ENCODE results near the gene KAZN. TPM values are rescaled to one million over a fixed set of nuclear protein-coding genes. Genes with fewer than 3 reads are reported as not detected.

The KAZN gene
- total RNA-seq, 2 experiments from 2014 or later, result 0.22 to 0.55 TPM

DNA sequence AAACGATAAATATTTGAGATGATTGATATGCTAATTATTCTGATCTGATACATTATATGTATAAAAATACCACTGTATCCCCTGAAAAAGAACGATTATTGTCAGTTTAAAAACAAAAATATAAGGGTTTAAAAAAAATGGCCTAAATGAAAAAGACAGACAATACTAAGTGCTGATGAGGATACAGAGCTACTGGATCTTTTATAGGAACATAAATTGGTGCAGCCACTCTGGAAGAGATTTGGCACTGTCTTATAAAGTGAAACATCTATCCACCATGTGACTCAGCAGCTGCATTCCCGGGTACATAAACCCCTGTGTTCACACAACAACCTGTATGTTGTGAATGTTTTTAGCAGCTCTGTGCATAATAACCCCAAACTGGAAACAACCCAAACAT is 44.2 kb downstream of the KAZN start:
- H3K4me3 Mint-ChIP-seq, result no peak overlapping the region
- no peaks in the 10 kb centered on the region for H3K36me3 Mint-ChIP-seq (ENCODE audit: low read depth)
- intact Hi-C loops (cut with DNase I, micrococcal nuclease), result no loop called here
- TF ChIP-seq, protein P1, sequence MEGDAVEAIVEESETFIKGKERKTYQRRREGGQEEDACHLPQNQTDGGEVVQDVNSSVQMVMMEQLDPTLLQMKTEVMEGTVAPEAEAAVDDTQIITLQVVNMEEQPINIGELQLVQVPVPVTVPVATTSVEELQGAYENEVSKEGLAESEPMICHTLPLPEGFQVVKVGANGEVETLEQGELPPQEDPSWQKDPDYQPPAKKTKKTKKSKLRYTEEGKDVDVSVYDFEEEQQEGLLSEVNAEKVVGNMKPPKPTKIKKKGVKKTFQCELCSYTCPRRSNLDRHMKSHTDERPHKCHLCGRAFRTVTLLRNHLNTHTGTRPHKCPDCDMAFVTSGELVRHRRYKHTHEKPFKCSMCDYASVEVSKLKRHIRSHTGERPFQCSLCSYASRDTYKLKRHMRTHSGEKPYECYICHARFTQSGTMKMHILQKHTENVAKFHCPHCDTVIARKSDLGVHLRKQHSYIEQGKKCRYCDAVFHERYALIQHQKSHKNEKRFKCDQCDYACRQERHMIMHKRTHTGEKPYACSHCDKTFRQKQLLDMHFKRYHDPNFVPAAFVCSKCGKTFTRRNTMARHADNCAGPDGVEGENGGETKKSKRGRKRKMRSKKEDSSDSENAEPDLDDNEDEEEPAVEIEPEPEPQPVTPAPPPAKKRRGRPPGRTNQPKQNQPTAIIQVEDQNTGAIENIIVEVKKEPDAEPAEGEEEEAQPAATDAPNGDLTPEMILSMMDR (IDR thresholded peaks at IDR 0.05), result no peak
- Histone ChIP-seq H3K9me3 (ENCODE audit: control insufficient read depth in 1 of 2, insufficient read depth in 1 of 2, low read length in 2 of 2) (peaks cover 8% of the 10 kb centered on the region in 2 experiments), H3K4me3 (ENCODE audit: low read length) (no peak overlapping the region), H3K4me1 (ENCODE audit: insufficient read depth, low read length) (no peaks in the 10 kb centered on the region), H3K27me3 (ENCODE audit: control insufficient read depth in 1 of 2, insufficient read depth in 2 of 2, low read length in 2 of 2) (no peaks in the 10 kb centered on the region), H3K36me3 (ENCODE audit: insufficient read depth, low read length) (no peaks in the 10 kb centered on the region), H3K27ac (ENCODE audit: low read depth in 1 of 2, low read length in 2 of 2) (no peak overlapping the region)
- ChIA-PET POLR2A (no interaction called here), CTCF (no interaction called here)
- no peak overlapping the region for H3K27ac Mint-ChIP-seq
- no peak for ATAC-seq (ENCODE audit: poor library complexity)
- DNase-seq, result no peak
- peaks cover 5% of the 10 kb centered on the region for H3K27me3 Mint-ChIP-seq
- peaks cover 16% of the 10 kb centered on the region for H3K9me3 Mint-ChIP-seq
- H3K4me1 Mint-ChIP-seq (ENCODE audit: low read depth), result no peaks in the 10 kb centered on the region

DNA sequence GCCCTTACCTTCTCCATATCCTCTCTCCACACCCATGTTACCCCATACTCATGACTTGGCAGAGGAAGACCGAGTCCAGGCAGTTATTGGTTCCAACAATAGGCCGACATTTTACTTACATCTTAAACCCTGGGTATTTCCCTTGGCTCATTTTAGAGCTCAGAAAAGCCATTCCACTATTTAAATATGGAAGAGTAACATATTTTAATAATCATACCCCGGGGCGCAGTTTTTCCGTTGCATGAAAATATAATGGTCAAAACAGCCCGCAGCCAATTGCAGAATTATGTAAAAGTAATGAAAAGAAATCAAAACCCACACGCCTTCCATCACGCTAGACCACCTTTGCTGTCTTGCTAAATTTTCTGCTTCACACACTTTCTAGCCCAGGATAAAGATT is 48.5 kb downstream of the KAZN start:
- H3K27me3 Mint-ChIP-seq, result no peaks in the 10 kb centered on the region
- H3K27ac Mint-ChIP-seq, result no peak overlapping the region
- POLR2A ChIA-PET, result no interaction called here

DNA sequence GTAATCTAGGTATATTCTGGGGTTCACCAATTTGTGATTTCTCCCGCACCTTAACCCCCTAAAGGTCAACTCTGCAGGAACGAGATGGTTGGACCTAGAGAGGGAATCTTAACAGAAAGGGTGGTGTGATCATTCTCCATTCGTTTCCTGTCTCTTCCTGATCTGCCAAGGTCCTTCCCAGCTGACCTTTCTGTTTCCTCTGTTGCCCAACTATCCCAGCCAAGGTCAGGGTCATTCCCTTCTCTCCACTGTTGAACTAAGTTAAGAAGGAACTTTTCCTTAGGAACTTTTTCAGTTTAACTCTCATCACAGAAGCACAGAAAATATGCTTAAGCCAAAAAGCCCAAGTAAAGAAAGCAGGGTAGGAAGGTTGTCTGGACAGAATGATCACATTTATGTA is 49.3 kb downstream of the KAZN start:
- Mint-ChIP-seq H3K4me1 (ENCODE audit: low read depth) (no peaks in the 10 kb centered on the region), H3K36me3 (ENCODE audit: low read depth) (no peaks in the 10 kb centered on the region), H3K4me3 (no peak overlapping the region), H3K27me3 (no peaks in the 10 kb centered on the region), H3K9me3 (peaks cover 16% of the 10 kb centered on the region), H3K27ac (no peak overlapping the region)
- intact Hi-C loops (cut with DNase I, micrococcal nuclease), result no loop called here
- H3K36me3 ChIP-seq (ENCODE audit: insufficient read depth, low read length), result no peaks in the 10 kb centered on the region
- no peak overlapping the region for H3K4me3 ChIP-seq (ENCODE audit: low read length)
- TF ChIP-seq, protein P1 (IDR thresholded peaks at IDR 0.05), result no peak
- H3K4me1 ChIP-seq (ENCODE audit: insufficient read depth, low read length), result no peaks in the 10 kb centered on the region
- ATAC-seq (ENCODE audit: poor library complexity), result no peak
- no peak overlapping the region for H3K27ac ChIP-seq (ENCODE audit: low read depth in 1 of 2, low read length in 2 of 2)
- CTCF ChIA-PET, result no interaction called here
- POLR2A ChIA-PET, result no interaction called here
- peaks cover 0 to 7% of the 10 kb centered on the region in 2 experiments for H3K9me3 ChIP-seq (ENCODE audit: control insufficient read depth in 1 of 2, insufficient read depth in 1 of 2, low read length in 2 of 2)
- no peak for DNase-seq
- no peaks in the 10 kb centered on the region for H3K27me3 ChIP-seq (ENCODE audit: control insufficient read depth in 1 of 2, insufficient read depth in 2 of 2, low read length in 2 of 2)

More for the DNA sequence above, 48.5 kb downstream of the KAZN start:
- intact Hi-C loops (cut with DNase I, micrococcal nuclease), result no loop called here
- no peak overlapping the region for H3K4me3 Mint-ChIP-seq
- Histone ChIP-seq H3K4me3 (ENCODE audit: low read length) (no peak overlapping the region), H3K4me1 (ENCODE audit: insufficient read depth, low read length) (no peaks in the 10 kb centered on the region), H3K27ac (ENCODE audit: low read depth in 1 of 2, low read length in 2 of 2) (no peak overlapping the region), H3K9me3 (ENCODE audit: control insufficient read depth in 1 of 2, insufficient read depth in 1 of 2, low read length in 2 of 2) (peaks cover 3 to 8% of the 10 kb centered on the region in 2 experiments), H3K36me3 (ENCODE audit: insufficient read depth, low read length) (no peaks in the 10 kb centered on the region), H3K27me3 (ENCODE audit: control insufficient read depth in 1 of 2, insufficient read depth in 2 of 2, low read length in 2 of 2) (no peaks in the 10 kb centered on the region)
- H3K4me1 Mint-ChIP-seq (ENCODE audit: low read depth), result no peaks in the 10 kb centered on the region
- peaks cover 16% of the 10 kb centered on the region for H3K9me3 Mint-ChIP-seq
- H3K36me3 Mint-ChIP-seq (ENCODE audit: low read depth), result no peaks in the 10 kb centered on the region
- CTCF ChIA-PET, result no interaction called here
- DNase-seq (no peak), ATAC-seq (ENCODE audit: poor library complexity) (no peak)
- TF ChIP-seq, protein P1 (IDR thresholded peaks at IDR 0.05), result no peak

All from CD4-positive, alpha-beta T cell (primary cell).